Erythroblast (primary cell): ENCODE results near the gene CLCN3.

Experiments
- GATA1 ChIP-seq: IDR thresholded peaks from 2 replicates; pipeline ENCODE4 v1.6.1; 2011; ENCODE audit warnings: low read depth, mild to moderate bottlenecking, control low read depth, low read length, moderate library complexity
- POLR2A ChIP-seq: IDR thresholded peaks from 2 replicates; pipeline ENCODE4 v1.6.1; 2011; ENCODE audit warnings: mild to moderate bottlenecking, low read length

GRCh38 chr4:169583563-169583962, 36.8 kb upstream of the CLCN3 start:
- no peak for TF ChIP-seq POLR2A
- TF ChIP-seq GATA1: no peak
